K562 (cell line): ENCODE data around the gene MOCOS. TPM values are rescaled to one million over a fixed set of nuclear protein-coding genes. Genes with fewer than 3 reads are reported as not detected.

Source experiments
- ATAC-seq: fragments of 200-7000 bp; cut with Tn5 transposase; 3 replicates; pipeline ENCODE4 v1.9.1; 2020; ENCODE audit warnings: moderate library complexity
- BruUV-seq: library from RNA; stranded (reverse); fragments of 400-500 nt; replicated peaks from 2 replicates; lab custom pipeline; 2021; lab: Mats Ljungman, UMichigan
- CTCF ChIA-PET: fragments of 300-600 bp; formaldehyde crosslinking; extraction: SDS; loops from one replicate; lab custom pipeline; 2021; ENCODE audit warnings: low intra/inter-chr PET ratio; lab: Yijun Ruan, JAX
- POLR2A ChIA-PET: fragments of 300-600, 350-650 bp; sonication (Branson Sonifier 250); formaldehyde crosslinking; extraction: SDS; loops from one replicate; lab custom pipeline; 2021; ENCODE audit warnings: antibody characterized with exemption, inconsistent platforms; lab: Yijun Ruan, JAX
- DNase-seq, 4 experiments: peaks; one replicate each; pipeline versions ENCODE4 v3.0.0 to v3.0.0-alpha.2; 2011 to 2018; ENCODE audit warnings: low spot score in 3 of 4, mixed read lengths in 3 of 4; ENCODE audit errors: extremely low read depth in 1 of 4
- FAIRE-seq: peaks from 2 replicates; lab custom pipeline; 2011; peaks lifted over from hg19 to GRCh38; lab: Jason Lieb, UNC
- H2AFZ ChIP-seq: 2 replicates; pipeline ENCODE4 v1.6.0; 2011; ENCODE audit warnings: low read depth, low read length, control low read depth, inconsistent platforms
- H3K27ac ChIP-seq: fragments of 200-600 bp; 3 replicates; pipeline ENCODE4 v1.8.0; 2011; ENCODE audit warnings: low read depth, mild to moderate bottlenecking, control low read depth, inconsistent platforms, low read length, moderate library complexity, mixed read lengths; ENCODE audit errors: extremely low read depth
- H3K27me3 ChIP-seq, 2 experiments: fragments of 300-600 bp in 1 of 2; 2 replicates in 1 of 2; 3 replicates in 1 of 2; pipeline versions ENCODE4 v1.6.0 to v1.8.0; 2011; ENCODE audit warnings: inconsistent platforms in 2 of 2, low read length in 2 of 2, mild to moderate bottlenecking in 1 of 2, mixed read lengths in 1 of 2, moderate library complexity in 1 of 2; ENCODE audit not compliant: control insufficient read depth in 2 of 2, insufficient read depth in 2 of 2
- H3K36me3 ChIP-seq: fragments of 300-600 bp; 3 replicates; pipeline ENCODE4 v1.8.0; 2011; ENCODE audit warnings: mild to moderate bottlenecking, low read length, inconsistent platforms; ENCODE audit not compliant: control insufficient read depth, insufficient read depth
- H3K4me1 ChIP-seq, 2 experiments: fragments of 200-600 bp in 1 of 2; replicated peaks in 1 of 2; 2 replicates in 1 of 2; 3 replicates in 1 of 2; pipeline versions ENCODE4 v1.5.1 to v1.8.0; 2011; ENCODE audit warnings: inconsistent platforms in 2 of 2, low read length in 2 of 2, mild to moderate bottlenecking in 1 of 2, mixed read lengths in 1 of 2, moderate library complexity in 1 of 2; ENCODE audit not compliant: control insufficient read depth in 2 of 2, insufficient read depth in 2 of 2
- H3K4me2 ChIP-seq: 2 replicates; pipeline ENCODE4 v1.6.1; 2011; ENCODE audit warnings: low read length, control low read depth, inconsistent platforms, mixed read lengths; ENCODE audit not compliant: insufficient read depth
- H3K4me3 ChIP-seq: fragments of 200-600 bp; sonication (generic), shearing (Covaris generic); 2 replicates; pipeline ENCODE4 v1.5.1; 2016; ENCODE audit warnings: control low read depth, inconsistent platforms
- H3K79me2 ChIP-seq: fragments of 200-600 bp; 3 replicates; pipeline ENCODE4 v1.8.0; 2011; ENCODE audit warnings: low read length, inconsistent platforms; ENCODE audit not compliant: control insufficient read depth, insufficient read depth
- H3K9ac ChIP-seq, 2 experiments: 2 replicates each; pipeline versions ENCODE4 v1.6.0 to v1.6.1; 2011; ENCODE audit warnings: low read depth in 2 of 2, low read length in 2 of 2, control low read depth in 1 of 2, inconsistent platforms in 1 of 2, mild to moderate bottlenecking in 1 of 2, mixed read lengths in 1 of 2; ENCODE audit not compliant: insufficient read depth in 1 of 2
- H3K9me1 ChIP-seq: one replicate; pipeline ENCODE4 v1.6.0; 2011; ENCODE audit warnings: inconsistent platforms, mild to moderate bottlenecking, low read length, moderate library complexity; ENCODE audit not compliant: control insufficient read depth, insufficient read depth
- H3K9me3 ChIP-seq: replicated peaks from 2 replicates; pipeline ENCODE4 v1.5.1; 2011; ENCODE audit warnings: low read depth, low read length, inconsistent platforms; ENCODE audit not compliant: control insufficient read depth, insufficient read depth
- H4K20me1 ChIP-seq: replicated peaks from 2 replicates; pipeline ENCODE4 v1.6.1; 2011; ENCODE audit warnings: low read length, inconsistent platforms, mixed read lengths; ENCODE audit not compliant: control insufficient read depth, insufficient read depth
- AFF1 ChIP-seq, 2 experiments: fragments of 450-650 bp; IDR thresholded peaks; 2 replicates each; pipeline ENCODE4 v1.6.1; 2018; ENCODE audit warnings: mild to moderate bottlenecking in 2 of 2, low read depth in 1 of 2; ENCODE audit not compliant: partially characterized antibody in 2 of 2
- CBX1 ChIP-seq: sonication (generic); IDR thresholded peaks from 2 replicates; pipeline ENCODE4 v1.6.1; 2016; ENCODE audit warnings: antibody characterized with exemption, low read depth, mild to moderate bottlenecking
- KAT2B ChIP-seq: IDR thresholded peaks from one replicate; pipeline ENCODE4 v1.6.1; 2012; ENCODE audit warnings: low read depth, mild to moderate bottlenecking, control low read depth, inconsistent platforms, low read length, moderate library complexity
- LCOR ChIP-seq: sonication (generic); formaldehyde crosslinking; IDR thresholded peaks from 2 replicates; pipeline ENCODE4 v1.8.0; 2022; ENCODE audit warnings: mild to moderate bottlenecking, missing genetic modification reagents
- MEF2D ChIP-seq: conservative IDR thresholded peaks from 2 replicates; pipeline ENCODE4 v1.6.1; 2016; ENCODE audit warnings: low read depth, missing genetic modification characterization, missing compliant biosample characterization
- PHF21A ChIP-seq: fragments of 450-650 bp; IDR thresholded peaks from 2 replicates; pipeline ENCODE4 v1.6.1; 2017; ENCODE audit warnings: low read depth, borderline replicate concordance
- WGBS: fragments of 100-300 bp; shearing (Covaris generic); methylation state at CpG from one replicate; pipeline ENCODE4 v1.1.6; 2016; ENCODE audit warnings: low coverage, mixed read lengths; ENCODE audit not compliant: insufficient coverage; ENCODE audit errors: missing lambda C conversion rate; 5-methylcytosine and 5-hydroxymethylcytosine counted together
- in situ Hi-C: fragments of 300-500 bp; cut with MboI; formaldehyde crosslinking; loops from 4 replicates; pipeline ENCODE4 v1.15.0; 2018; ENCODE audit warnings: inconsistent platforms, mixed read lengths
- intact Hi-C: fragments of 100-400 bp; cut with micrococcal nuclease; formaldehyde crosslinking; loops from 2 replicates; pipeline ENCODE4 v1.14.2; 2022
- polyA plus RNA-seq, 8 experiments: library from polyadenylated mRNA; depleted of rRNA in 4 of 8; stranded (reverse) in 5 of 8; unstranded in 3 of 8; fragments of >200 nt; fragmentation: Nextera tagmentation in 2 of 8; fragmentation: Illumina TruSeq in 1 of 8; extraction: Ambion mirVana in 2 of 8; extraction: Trizol in 1 of 8; gene quantifications; 2 replicates each; pipeline versions ENCODE4 v1.2.1 to v1.2.3, GENCODE V29; 2011 to 2014; ENCODE audit warnings: inconsistent platforms in 1 of 8, missing spikeins in 1 of 8
- total RNA-seq, 7 experiments: library from RNA; depleted of rRNA in 6 of 7; stranded (reverse); fragments of >200 nt in 6 of 7; fragmentation: Illumina TruSeq in 2 of 7; extraction: Trizol in 2 of 7; gene quantifications; 2 replicates each; pipeline versions ENCODE4 v1.2.1 to v1.2.3, GENCODE V29; 2011 to 2021; ENCODE audit warnings: low replicate concordance in 1 of 7

Gene MOCOS
- total and polyA plus RNA-seq, 9 of the 15 experiments (the other 6 are each of a cell fraction or from before 2014, with no cell fraction given) = 4.5 to 12.4 (median 9.1) TPM

DNA sequence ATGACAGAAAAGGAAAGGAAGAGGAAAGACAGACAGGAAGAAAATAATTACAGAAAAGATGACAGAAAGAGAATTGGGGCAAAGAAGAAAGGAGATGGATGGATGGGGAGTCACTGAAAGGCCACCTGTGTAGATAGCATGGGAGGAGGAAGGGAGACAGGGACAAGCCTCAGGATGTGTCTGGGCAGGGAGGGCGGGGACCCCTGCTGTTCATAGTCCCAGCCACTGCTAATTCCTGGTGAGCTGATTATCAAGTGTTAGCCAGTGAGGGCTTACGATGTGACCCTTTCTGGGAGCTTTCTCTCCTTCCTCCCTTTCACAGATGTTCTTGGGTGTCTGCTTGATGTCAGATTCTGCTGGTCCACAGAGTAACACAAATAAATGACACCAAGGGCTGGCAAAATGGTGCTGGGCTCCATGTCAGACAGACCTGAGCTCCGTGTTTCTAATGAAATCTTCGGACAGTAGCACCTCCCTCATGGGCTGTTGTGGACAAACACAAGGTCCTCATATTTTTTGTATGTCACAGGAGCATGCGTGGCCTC lies 123.8 kb downstream of the MOCOS start:
- CTCF ChIA-PET = no interaction called here
- Histone ChIP-seq H3K27me3 (peaks cover 2 to 23% of the 10 kb centered on the region in 2 experiments; a peak in 3 of 5 replicates), H3K9ac (no peak overlapping the region), H3K79me2 (no peaks in the 10 kb centered on the region), H3K27ac (no peak overlapping the region), H3K36me3 (no peaks in the 10 kb centered on the region), H3K9me1 (no peaks in the 10 kb centered on the region), H4K20me1 (no peaks in the 10 kb centered on the region), H2AFZ (no peak overlapping the region), H3K9me3 (no peaks in the 10 kb centered on the region), H3K4me3 (no peak overlapping the region), H3K4me2 (no peak overlapping the region), H3K4me1 (no peaks in the 10 kb centered on the region; a peak in 1 of 5 replicates)
- POLR2A ChIA-PET = interaction anchor here (0.7 kb wide), 1 partner anchor 372 kb away, joined by 3 read pairs; no protein-coding TSS in a partner anchor
- FAIRE-seq (no peak), DNase-seq (no peak), ATAC-seq (no peak)
- BruUV-seq = no TSS peak
- in situ Hi-C loops = no loop called here
- WGBS = 0% methylated on average over 5 of the region's 5 CpGs
- intact Hi-C loops = no loop called here
- TF ChIP-seq MEF2D = no peak
- TF ChIP-seq AFF1 (IDR thresholded peaks at IDR 0.05; ENCODE audit: low read depth in 1 of 2, partially characterized antibody in 2 of 2) = no peak
- no peak for TF ChIP-seq CBX1
- no peak for TF ChIP-seq PHF21A
- TF ChIP-seq KAT2B = no peak
- no peak for TF ChIP-seq LCOR (CRISPR knock-in tag)
